ENCODE data around the gene AMY2B. TPM values are rescaled to one million over a fixed set of nuclear protein-coding genes. Genes with fewer than 3 reads are reported as not detected.
"Not testable (repeated sequence)": the region's sequence is repeated elsewhere in the genome, so short reads cannot be mapped to it uniquely, and the experiment has no call there.

The AMY2B gene
- total RNA-seq, 1 experiment from 2014 or later: 9.4 TPM

- CTCF ChIA-PET: interaction anchor here (0.7 kb wide), 1 partner anchor 10 kb away, joined by 3 read pairs; no protein-coding TSS in a partner anchor
- DNase-seq: no peak
- Mint-ChIP-seq H3K27ac (ENCODE audit: unreplicated experiment) (no peak overlapping the region), H3K9me3 (ENCODE audit: low read depth, unreplicated experiment) (peaks cover 2% of the 10 kb centered on the region), H3K27me3 (ENCODE audit: unreplicated experiment) (no peaks in the 10 kb centered on the region), H3K36me3 (ENCODE audit: insufficient read depth, unreplicated experiment) (no peaks in the 10 kb centered on the region), H3K4me1 (ENCODE audit: low read depth, unreplicated experiment) (no peaks in the 10 kb centered on the region), H3K4me3 (ENCODE audit: low read depth, unreplicated experiment) (no peak overlapping the region)
- BruUV-seq (replicated peaks): no TSS peak
- intact Hi-C loops (cut with micrococcal nuclease; ENCODE audit: unreplicated experiment): no loop called here
- no peak for TF ChIP-seq CTCF (IDR thresholded peaks at IDR 0.05; ENCODE audit: unreplicated experiment)
These were observed 12.5 kb downstream of the AMY2B start for GRCh38 chr1:103583887-103584286.

GRCh38 chr1:103584537-103584936 lies 13.1 kb downstream of the AMY2B start:
- no peak for DNase-seq
- BruUV-seq (replicated peaks): no TSS peak
- TF ChIP-seq CTCF (IDR thresholded peaks at IDR 0.05; ENCODE audit: unreplicated experiment): no peak
- intact Hi-C loops (cut with micrococcal nuclease; ENCODE audit: unreplicated experiment): no loop called here
- Mint-ChIP-seq H3K4me3 (ENCODE audit: low read depth, unreplicated experiment) (no peak overlapping the region), H3K4me1 (ENCODE audit: low read depth, unreplicated experiment) (no peaks in the 10 kb centered on the region), H3K9me3 (ENCODE audit: low read depth, unreplicated experiment) (peaks cover 2% of the 10 kb centered on the region), H3K36me3 (ENCODE audit: insufficient read depth, unreplicated experiment) (no peaks in the 10 kb centered on the region), H3K27ac (ENCODE audit: unreplicated experiment) (no peak overlapping the region), H3K27me3 (ENCODE audit: unreplicated experiment) (no peaks in the 10 kb centered on the region)
- CTCF ChIA-PET: no interaction called here

GRCh38 chr1:103602740-103603139 lies 31.4 kb downstream of the AMY2B start:
- H3K27ac Mint-ChIP-seq (ENCODE audit: unreplicated experiment); H3K36me3 Mint-ChIP-seq (ENCODE audit: insufficient read depth, unreplicated experiment); H3K27me3 Mint-ChIP-seq (ENCODE audit: unreplicated experiment); BruUV-seq (replicated peaks); H3K9me3 Mint-ChIP-seq (ENCODE audit: low read depth, unreplicated experiment); H3K4me3 Mint-ChIP-seq (ENCODE audit: low read depth, unreplicated experiment); CTCF ChIA-PET; H3K4me1 Mint-ChIP-seq (ENCODE audit: low read depth, unreplicated experiment); intact Hi-C loops (cut with micrococcal nuclease; ENCODE audit: unreplicated experiment); DNase-seq: not testable (repeated sequence)

- intact Hi-C loops (cut with micrococcal nuclease; ENCODE audit: unreplicated experiment): no loop called here
- no peaks in the 10 kb centered on the region for H3K27me3 Mint-ChIP-seq (ENCODE audit: unreplicated experiment)
- no peak for TF ChIP-seq CTCF (IDR thresholded peaks at IDR 0.05; ENCODE audit: unreplicated experiment)
- no peak for DNase-seq
- no TSS peak for BruUV-seq (replicated peaks)
- no peaks in the 10 kb centered on the region for H3K9me3 Mint-ChIP-seq (ENCODE audit: low read depth, unreplicated experiment)
- no peak overlapping the region for H3K4me3 Mint-ChIP-seq (ENCODE audit: low read depth, unreplicated experiment)
- no peaks in the 10 kb centered on the region for H3K4me1 Mint-ChIP-seq (ENCODE audit: low read depth, unreplicated experiment)
- no peaks in the 10 kb centered on the region for H3K36me3 Mint-ChIP-seq (ENCODE audit: insufficient read depth, unreplicated experiment)
- CTCF ChIA-PET: no interaction called here
- H3K27ac Mint-ChIP-seq (ENCODE audit: unreplicated experiment): no peak overlapping the region
These were observed 45.0 kb downstream of the AMY2B start for GRCh38 chr1:103616362-103616761.

- H3K4me3 Mint-ChIP-seq (ENCODE audit: low read depth, unreplicated experiment); intact Hi-C loops (cut with micrococcal nuclease; ENCODE audit: unreplicated experiment); H3K36me3 Mint-ChIP-seq (ENCODE audit: insufficient read depth, unreplicated experiment); H3K27ac Mint-ChIP-seq (ENCODE audit: unreplicated experiment); BruUV-seq (replicated peaks); CTCF ChIA-PET; H3K9me3 Mint-ChIP-seq (ENCODE audit: low read depth, unreplicated experiment); DNase-seq; H3K27me3 Mint-ChIP-seq (ENCODE audit: unreplicated experiment); H3K4me1 Mint-ChIP-seq (ENCODE audit: low read depth, unreplicated experiment): not testable (repeated sequence)
These were observed 45.6 kb downstream of the AMY2B start, which contains the start of gene AMY2A for GRCh38 chr1:103616994-103617477. Gene AMY2A (plus strand): TSS chr1:103617427. CDS start chr1:103617441, 14 bp downstream.

- BruUV-seq (replicated peaks); H3K27me3 Mint-ChIP-seq (ENCODE audit: unreplicated experiment); H3K36me3 Mint-ChIP-seq (ENCODE audit: insufficient read depth, unreplicated experiment); H3K9me3 Mint-ChIP-seq (ENCODE audit: low read depth, unreplicated experiment); intact Hi-C loops (cut with micrococcal nuclease; ENCODE audit: unreplicated experiment); CTCF ChIA-PET; H3K4me3 Mint-ChIP-seq (ENCODE audit: low read depth, unreplicated experiment); DNase-seq; H3K4me1 Mint-ChIP-seq (ENCODE audit: low read depth, unreplicated experiment); H3K27ac Mint-ChIP-seq (ENCODE audit: unreplicated experiment): not testable (repeated sequence)
These were observed 56.0 kb downstream of the AMY2B start for GRCh38 chr1:103627436-103627835.
